ENCODE measurements around the gene NFIB.

Gene NFIB

DNA sequence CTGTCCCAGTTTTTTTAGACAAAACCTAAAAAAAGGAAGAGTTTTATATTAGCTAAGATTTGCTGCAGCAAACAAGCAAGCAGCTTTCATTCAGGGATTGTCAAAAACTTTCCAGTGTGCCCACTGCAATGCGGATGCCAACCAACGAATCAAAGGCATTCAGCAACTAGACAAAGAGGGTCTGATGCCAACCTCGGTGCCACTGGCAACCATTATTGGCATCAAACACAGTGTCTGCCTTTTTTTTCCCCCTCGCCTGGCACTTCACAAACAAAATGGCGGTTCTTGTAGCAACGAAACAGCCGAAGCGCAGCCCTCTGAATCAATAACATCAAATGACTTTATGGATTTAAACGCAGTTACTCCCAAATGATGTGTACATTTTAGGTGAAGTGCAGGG, 10.4 kb downstream of the NFIB start:
- no peak for DNase-seq

DNA sequence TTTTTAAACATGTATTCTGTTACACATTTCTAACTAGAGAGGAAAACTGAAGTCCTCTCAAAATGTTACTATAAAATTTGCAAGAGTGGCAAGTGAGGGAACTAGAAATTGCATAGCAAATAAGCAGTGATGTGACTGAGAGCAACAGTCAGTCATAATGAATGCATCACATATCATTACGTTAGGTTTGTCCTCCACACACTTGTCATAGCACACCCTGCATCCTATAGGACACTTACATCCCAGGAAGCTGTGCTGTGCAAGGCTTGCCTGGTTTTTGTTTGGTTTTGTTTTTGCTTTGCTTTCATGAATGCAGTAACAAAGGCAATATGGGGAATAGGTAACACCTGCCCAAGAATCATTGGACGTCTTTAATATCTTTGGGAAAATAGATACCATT, 10.8 kb downstream of the NFIB start:
- DNase-seq = no peak

DNA sequence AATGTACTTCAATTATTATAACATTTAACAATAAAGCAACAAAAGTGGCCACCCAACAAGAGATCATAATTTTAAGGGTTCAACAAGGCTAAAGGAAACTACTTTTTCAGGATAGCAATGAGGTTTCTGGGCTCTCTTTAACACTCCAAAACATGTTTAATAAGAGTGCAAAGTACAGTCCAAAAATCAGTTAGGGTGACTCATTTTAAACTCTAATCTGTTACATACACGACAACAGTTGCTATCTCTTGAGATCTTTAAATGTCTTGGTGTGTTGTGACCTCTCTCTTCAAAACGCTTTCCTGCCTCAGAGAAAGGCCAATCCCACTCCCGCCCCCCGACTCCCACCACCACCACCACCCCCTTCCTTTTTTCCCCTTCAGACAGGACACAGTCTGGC, 11.5 kb downstream of the NFIB start:
- no peak for DNase-seq

DNA sequence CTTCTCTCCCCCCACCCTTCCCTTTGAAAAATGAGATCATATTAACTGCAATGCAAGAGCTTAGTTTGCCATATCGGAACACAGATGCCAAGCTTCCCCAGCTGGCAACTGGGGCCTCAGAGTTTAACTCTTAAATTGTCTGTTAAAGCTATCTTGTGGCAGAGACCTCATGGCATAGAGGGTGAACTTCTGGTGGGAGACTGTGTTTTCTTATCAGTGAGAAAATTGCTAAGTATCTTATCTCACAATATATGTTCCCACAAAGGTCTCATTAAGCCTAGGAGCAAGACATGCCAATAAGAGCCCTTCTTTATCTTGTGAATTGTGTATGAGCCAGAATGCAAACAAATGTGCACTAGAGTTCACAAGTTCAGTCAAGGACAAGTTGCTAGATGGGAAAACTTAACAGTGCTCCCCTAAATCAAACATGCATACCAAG, 12.3 kb downstream of the NFIB start:
- DNase-seq = no peak

DNA sequence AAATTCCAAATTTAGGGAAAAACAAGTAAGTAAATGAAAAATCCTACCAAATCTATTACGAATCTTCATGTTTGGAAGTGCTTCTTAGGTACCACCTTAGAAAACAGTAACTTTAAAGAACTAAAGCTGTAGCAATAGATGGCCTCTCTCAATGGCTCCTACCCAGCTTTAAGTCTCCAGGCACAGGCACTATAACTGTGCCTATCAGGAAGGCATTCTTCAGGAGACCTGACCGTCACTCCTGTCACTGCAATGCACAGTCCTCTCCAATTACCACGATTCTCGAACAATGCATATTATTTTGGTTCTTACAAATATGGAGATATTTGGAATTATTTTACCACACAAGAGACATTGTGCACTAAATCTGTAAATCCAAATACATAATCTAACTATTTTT, 12.9 kb downstream of the NFIB start:
- DNase-seq = no peak

DNA sequence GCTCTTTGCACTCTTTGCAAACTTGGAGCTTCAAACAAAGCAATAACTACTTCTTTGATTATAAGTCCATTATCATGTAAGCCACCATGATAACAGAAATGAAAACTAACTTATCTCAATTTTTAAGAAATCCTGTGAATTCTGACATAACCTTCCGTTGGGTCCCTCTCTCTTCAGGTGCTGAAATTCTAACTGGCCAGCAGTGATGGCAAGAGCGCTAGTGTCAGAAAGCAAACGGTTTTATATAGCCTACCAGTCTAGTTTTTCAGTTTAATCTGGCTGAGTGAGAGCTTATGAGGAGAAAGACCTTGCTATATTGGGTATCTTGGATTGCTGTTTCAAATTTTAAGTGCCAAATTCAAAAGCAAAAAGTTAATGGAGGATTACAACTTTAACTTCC, 13.4 kb downstream of the NFIB start:
- DNase-seq = no peak

DNA sequence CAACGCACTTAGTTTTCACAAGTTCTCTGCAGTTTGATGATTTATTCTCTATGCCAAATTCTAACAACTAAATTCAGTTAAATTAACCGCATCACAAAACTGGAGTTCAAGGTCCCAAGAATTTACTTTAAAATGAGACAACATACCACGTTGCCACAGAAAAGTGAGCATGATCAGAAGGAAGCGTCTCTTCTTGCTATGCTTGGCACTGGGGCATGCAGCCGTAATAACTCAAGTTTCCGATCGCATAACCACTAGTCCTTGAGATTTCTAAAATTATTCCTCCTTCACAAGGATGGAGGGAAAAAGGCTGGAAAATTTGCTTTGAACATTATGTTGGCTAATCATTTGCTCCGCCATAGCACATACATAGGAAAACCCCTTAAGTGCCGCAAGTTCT, 13.9 kb downstream of the NFIB start:
- no peak for DNase-seq

DNA sequence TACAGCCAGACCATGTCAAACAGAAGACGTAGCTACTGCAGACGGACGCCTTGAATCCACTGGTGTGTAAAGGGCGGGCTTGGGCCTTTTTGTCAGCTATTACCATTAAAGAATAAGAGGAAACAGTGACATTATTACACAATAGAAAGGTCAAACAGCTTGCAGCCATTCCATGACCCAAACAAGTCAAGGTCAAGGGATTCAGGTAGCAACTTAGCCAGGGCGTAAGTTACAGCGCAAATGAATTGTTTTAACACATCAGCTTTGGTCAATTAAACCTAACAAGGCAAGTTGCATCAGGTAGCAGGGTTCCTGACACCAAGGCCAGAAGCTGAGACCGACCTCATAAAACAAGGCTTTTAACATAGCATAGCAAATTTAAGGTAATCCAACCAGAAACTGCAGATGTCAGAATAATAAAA, 15.3 kb downstream of the NFIB start:
- no peak for DNase-seq

DNA sequence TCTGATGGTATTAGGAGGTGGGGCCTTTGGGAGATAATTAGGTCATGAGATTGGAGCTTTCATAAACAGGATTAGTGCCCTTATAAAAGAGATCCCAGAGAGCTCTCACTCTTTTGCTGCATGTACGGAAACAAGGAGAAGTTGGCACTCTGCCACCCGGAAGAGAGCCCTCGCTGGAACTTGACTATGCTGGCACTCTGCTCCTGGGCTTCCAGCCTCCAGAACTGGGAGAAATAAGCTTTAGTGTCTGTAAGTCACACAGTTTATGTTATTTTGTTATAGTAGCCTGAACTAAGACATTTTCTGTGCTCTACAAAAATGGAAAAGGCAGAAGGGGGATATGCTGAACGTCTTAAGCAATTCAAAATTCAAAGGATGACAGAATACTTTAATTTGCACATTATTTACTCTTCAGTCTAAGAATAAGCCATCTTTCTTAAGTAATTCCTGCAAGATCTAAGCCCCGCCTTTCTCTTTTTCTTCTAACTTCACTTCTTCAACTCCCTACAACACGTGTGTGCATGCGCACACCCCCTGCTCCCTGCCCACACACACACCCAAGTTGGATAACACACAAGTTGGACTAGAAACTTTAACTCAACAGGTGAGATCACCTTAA, 17.3 kb downstream of the NFIB start:
- DNase-seq = no peak

DNA sequence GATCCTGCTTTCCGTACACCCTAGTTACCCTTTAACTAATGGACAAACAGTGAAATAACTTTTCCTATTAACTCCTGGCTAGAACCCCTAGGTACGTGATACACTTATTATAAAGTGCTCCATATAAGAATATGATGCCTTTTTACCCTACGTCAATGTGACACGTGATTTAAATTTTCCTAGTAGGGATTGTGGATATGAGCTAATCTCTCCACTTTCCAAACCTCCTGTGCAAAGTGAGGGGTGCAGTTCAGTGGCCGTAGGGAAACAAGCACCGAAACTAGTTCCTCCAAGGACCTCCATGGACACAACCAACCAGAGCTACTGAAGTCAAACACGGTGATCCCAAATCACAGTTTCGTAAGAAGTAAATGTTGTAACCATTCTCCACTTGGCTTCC, 19.3 kb downstream of the NFIB start:
- DNase-seq = no peak

DNA sequence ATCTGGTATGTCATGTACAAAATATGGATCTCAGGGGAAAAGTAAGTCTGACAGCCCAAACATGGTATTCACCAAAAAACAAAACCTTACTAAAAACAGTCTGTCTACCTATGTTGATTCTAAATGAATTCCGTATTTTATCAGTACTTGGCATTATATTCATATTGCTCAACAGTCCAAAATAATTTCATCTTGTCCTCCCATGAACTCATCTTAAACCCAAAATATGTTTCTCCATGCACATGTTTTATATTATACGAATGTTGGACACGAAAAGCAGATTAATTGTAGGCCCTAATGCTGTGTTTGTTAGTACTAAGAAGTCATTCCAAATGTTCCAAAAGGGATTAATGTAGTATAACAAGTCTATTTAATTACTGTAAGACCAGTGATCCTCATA, 20.1 kb downstream of the NFIB start:
- no peak for DNase-seq

DNA sequence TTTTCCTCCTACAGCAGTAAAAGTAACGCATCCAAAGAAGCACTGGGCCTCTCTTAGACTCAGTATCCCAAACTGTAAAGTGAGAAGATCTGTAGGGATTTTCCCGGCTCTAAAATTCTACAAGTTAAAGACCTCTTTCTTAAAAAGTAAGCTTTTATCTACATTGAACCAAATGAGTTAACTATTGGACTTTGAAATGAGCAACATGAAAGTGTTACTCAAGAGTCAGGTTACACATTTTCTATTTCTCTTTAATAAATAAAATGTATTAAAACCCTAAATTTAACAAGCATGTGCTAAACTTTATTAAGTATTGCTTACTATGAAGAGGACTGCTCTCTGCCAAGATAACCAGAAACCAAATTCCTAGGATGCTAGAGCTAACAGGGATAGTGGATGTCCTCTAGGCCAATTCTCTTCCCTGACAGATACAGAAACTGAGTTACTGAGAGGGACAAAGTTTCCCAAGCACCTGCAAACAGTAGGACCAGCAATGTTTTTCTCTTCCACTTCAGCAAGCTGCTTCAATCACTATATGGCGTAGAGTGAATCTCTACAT, 21.7 kb downstream of the NFIB start:
- DNase-seq = no peak

DNA sequence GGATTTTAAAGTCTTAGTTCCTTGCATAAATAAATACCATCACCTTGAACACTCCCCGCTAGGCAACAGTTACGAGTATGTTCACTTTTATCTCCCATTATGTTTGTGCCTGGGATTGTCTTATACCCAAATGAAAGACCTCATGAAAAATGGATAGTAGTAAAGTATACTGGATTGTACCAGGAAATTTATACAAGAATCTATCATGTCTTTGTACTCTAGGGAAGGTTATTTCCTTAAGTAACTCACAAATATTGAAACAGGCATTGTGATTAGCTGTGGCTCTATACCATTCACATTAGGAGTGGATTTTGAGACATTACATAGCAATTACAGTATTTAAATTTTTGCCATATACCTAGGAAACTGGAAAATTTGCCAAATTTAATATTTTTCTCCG, 24.0 kb downstream of the NFIB start:
- DNase-seq = no peak

DNA sequence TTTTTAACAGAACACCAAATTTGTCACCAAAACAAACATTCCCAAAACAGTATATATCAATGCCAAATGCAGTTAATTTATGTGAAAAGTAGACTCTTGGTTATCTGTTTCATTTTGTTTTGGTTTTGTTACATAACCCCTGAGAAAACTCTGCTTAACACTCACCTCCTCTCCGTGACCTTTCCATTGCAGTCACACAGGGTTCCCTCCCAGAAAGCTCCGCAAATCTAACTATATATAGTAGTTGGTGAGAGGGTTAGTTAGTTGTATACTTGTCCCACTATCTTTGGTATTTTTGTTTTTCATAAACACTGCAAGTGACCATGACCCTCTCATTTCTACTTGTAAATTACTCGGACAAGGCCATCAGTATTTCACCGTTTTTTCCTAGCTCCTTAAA, 25.5 kb downstream of the NFIB start:
- no peak for DNase-seq

DNA sequence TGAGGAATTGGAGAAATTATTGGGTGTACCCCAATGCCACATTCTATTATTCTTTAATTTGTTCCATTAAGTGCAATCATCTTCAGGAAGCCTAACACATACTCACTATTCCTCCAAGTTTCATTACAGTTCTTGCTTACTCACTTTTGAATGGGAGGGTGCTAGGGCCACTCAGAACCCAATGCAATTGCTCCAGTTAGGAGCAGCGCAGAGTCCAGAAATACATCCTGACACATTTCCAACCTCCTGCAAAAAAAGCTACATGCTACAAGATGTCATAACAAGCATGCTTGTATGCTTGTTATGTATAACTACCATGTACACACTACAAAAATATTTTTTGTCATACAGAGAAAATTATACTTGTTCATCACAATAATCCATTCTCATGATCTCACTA, 27.8 kb downstream of the NFIB start:
- DNase-seq = no peak

DNA sequence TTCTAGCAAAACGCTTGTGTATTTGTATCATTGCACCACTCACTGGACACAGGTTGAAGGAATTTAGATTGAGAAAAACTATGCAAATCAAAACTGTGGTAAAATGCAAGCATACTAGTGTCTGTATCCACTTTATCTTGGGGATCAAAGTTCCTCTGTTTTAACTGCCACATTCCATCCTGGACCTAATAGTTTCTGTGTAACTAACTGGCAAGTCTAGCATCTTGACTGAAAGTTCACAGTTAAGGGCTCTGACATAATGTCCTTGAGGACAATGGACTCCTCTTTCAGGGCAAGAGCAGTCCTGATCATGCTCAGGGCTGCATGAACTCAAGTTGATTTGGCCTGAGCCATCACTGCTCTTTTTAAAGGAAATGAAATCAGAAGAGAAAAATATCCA, 30.7 kb downstream of the NFIB start:
- DNase-seq = no peak

DNA sequence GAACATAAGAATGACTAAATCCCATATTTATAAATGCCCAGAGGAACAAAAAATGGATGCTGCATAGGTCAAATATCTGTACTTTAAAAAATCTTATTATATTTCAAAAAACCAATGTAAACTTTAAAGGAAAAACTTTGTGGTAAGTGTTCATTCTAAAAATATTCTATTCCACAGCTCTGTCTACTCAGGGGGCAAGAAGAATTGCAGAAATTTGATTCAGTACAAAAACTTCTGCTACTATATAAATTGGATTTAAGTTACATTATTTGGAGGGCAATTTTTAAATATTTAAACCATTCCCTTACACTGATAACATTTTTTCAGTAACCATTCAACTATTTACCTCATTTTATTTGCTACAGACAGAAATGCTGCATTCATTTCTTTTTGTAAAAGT, 32.1 kb downstream of the NFIB start:
- DNase-seq = no peak

DNA sequence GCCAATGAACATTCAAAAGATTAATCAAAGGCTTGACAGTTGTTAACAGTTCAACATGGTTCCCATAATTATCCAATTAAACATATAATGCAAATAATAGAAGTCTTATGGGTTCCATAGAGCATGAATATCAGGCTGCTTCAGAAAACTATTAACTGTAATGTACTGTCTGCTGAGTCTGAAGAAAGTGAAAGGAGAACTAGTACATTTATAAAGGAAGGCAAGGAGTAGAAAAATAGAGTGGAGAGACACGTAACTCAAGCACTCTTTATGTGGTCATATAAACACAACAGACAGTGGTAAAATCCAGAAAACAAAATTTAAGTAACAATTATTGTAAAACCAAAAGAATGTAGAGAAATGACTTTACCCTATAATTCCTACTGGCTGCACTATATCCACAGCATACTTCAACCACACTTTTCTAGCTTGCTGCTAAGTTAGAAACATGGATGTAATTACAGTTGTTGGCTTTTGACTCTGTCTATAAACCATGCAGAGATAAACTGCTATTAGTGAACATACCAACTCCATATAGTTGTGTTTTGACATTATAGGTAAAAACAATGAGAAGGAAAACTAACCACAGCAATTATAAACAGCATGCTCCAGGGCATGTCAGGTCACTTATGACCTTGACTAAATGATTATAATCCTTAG, 32.7 kb downstream of the NFIB start:
- no peak for DNase-seq

DNA sequence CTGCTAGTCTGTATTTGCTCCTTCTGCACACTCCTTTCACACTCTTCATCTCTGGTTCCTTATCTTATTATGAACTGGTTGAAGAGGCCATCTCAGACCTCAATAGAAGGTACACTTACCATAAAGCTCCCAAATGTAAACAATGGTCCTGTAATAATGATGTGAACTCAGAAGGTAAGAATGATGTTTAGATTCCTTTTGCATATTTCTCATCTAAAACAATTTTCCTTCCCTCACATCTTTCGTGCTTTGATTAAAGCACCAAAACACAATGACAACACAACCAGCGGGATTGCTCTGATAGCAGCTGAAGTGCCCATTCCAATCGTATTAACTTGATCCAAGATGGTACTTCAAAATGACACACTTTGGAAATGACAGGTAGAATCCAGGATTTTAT, 34.3 kb downstream of the NFIB start:
- DNase-seq = no peak

DNA sequence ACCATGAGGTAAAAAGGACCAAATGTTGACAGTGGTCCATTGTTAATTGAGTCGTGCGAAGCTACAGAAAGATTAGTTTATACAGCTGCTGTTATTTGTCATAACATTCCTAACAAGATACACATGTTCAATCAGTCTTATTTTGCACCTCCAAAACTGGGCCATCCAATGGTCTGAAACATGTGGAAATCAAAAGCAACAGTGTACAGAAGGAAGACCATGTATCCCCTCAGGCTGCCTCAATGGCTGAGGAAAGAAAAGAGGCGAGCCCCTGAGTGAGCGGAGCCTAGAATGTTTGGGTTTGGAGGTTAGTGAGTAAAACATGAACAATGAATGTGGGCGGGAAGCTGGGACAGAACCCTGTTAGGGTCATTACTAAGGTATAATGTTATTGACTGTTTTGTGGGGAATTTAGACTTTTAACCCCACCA, 35.6 kb downstream of the NFIB start:
- no peak for DNase-seq

DNA sequence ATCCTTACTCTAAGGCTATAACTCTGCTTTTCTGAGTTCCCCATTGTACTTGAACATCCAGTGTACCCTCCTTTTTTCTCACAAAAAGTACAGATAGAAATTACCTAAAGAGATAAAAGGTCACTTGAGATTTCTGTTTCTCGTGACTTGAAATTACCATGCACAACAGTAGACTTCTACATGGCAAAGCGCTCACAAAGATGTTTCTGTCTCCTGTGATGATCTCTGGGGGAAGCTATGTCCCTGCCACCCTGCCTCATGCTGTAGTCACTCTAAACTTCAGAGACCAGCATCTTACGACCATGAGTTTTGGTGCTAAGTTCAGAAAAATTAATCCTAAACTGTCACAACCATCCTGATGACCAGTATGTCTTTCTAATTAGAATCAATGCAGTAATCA, 36.2 kb downstream of the NFIB start:
- DNase-seq = no peak

DNA sequence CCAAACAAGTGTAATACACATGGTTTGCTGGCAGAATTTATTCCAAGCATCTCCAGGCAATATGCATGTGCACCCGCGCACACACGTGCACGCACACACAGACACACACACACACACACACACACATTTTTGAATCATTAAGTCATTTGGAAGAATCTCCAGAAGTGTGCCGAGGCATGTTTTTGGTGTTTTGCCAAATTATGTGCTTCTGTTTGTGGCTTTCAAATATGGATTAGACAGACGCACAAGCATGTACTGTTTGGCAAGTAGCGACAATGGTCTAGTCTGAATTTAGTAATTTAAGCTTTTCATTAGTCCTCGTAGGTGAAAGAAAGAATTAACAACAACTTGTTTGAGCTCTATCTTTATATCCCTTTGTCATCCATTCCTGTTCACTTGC, 36.7 kb downstream of the NFIB start:
- no peak for DNase-seq

DNA sequence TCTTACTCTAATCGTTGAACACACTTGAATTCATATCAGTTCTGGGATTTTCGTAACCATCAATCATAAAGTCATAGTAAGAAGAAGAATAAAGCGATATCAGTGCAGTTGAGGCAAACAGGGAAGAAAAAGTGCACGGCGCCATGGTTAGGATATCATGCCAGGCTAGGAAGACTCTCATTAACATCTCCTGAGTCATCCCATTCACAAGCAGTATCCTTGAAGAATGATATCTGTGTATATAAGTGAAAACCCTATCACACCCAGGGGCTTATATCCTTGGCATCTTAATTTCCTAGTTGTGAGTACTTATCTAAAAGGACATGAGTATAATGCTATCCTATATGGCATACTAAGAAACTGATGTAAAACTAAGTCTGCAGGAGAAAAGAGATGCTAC, 38.6 kb downstream of the NFIB start:
- DNase-seq = no peak

DNA sequence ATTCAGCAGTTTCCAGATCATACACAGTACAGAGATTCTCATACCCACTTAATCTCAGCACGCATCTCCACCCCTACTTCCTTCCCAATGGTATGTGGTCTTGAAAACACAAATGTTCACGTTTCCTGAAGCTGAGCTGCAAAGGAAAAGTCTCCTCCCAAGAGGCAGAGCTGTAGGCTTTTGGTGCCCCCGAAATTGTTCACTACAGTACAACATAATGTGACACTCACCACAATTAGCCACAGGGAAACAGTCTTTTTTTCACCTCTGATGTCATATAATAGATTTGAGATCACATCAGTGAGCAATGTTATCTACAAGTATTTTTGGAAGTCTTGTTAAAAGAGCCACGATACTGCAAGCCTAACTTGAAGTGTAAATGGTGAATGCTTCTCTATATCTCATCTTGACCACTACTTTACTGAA, 40.2 kb downstream of the NFIB start:
- DNase-seq = no peak
